ENCODE data around the gene FCHO1. TPM values are rescaled to one million over a fixed set of nuclear protein-coding genes. Genes with fewer than 3 reads are reported as not detected.

The FCHO1 gene
- total RNA-seq, 1 donor from 2014 or later, result not detected

GRCh38 chr19:17727843-17728242 lies 23.4 kb upstream of the FCHO1 start:
- DNase-seq (ENCODE audit: low read depth), result no peak

GRCh38 chr19:17733127-17733526 lies 18.1 kb upstream of the FCHO1 start:
- DNase-seq (ENCODE audit: low read depth), result no peak

- DNase-seq (ENCODE audit: low read depth), result no peak
These were observed 17.1 kb upstream of the FCHO1 start for GRCh38 chr19:17734146-17734545.

GRCh38 chr19:17735410-17735809 lies 15.9 kb upstream of the FCHO1 start:
- DNase-seq (ENCODE audit: low read depth), result no peak

GRCh38 chr19:17737690-17738153 lies 13.6 kb upstream of the FCHO1 start:
- no peak for DNase-seq (ENCODE audit: low read depth)

GRCh38 chr19:17739121-17739875 lies 12.0 kb upstream of the FCHO1 start:
- peak; percentile 50 for DNase-seq (ENCODE audit: low read depth)

- no peak for DNase-seq (ENCODE audit: low read depth)
These were observed 9.8 kb upstream of the FCHO1 start for GRCh38 chr19:17741456-17741855.

- DNase-seq (ENCODE audit: low read depth), result no peak
These were observed 7.2 kb upstream of the FCHO1 start for GRCh38 chr19:17743874-17744580.

GRCh38 chr19:17747205-17748098 lies 3.8 kb upstream of the FCHO1 start:
- DNase-seq (ENCODE audit: low read depth), result peak; percentile 81

GRCh38 chr19:17748884-17749638 lies 2.2 kb upstream of the FCHO1 start:
- no peak for DNase-seq (ENCODE audit: low read depth)

GRCh38 chr19:17749912-17750317 lies 1.4 kb upstream of the FCHO1 start:
- DNase-seq (ENCODE audit: low read depth), result no peak

- DNase-seq (ENCODE audit: low read depth), result no peak
These were observed 616 bp downstream of the FCHO1 start for GRCh38 chr19:17751912-17752273.

- no peak for DNase-seq (ENCODE audit: low read depth)
These were observed 1.8 kb downstream of the FCHO1 start for GRCh38 chr19:17752865-17753639.

GRCh38 chr19:17753976-17754375 lies 2.7 kb downstream of the FCHO1 start:
- DNase-seq (ENCODE audit: low read depth), result no peak

GRCh38 chr19:17754634-17755442 lies 3.6 kb downstream of the FCHO1 start:
- DNase-seq (ENCODE audit: low read depth), result no peak

GRCh38 chr19:17755443-17755890 lies 4.2 kb downstream of the FCHO1 start:
- DNase-seq (ENCODE audit: low read depth), result no peak

- peak; percentile 21 for DNase-seq (ENCODE audit: low read depth)
These were observed 4.8 kb downstream of the FCHO1 start for GRCh38 chr19:17755977-17756670.

- DNase-seq (ENCODE audit: low read depth), result peak; percentile 44
These were observed 5.8 kb downstream of the FCHO1 start for GRCh38 chr19:17757125-17757524.

GRCh38 chr19:17758515-17758914 lies 7.2 kb downstream of the FCHO1 start:
- no peak for DNase-seq (ENCODE audit: low read depth)

Measured in myocyte (in vitro differentiated cells).